Measurements from ENCODE around the gene U2AF2. TPM values are rescaled to one million over a fixed set of nuclear protein-coding genes. Genes with fewer than 3 reads are reported as not detected.
A peak's percentile ranks its signal among the peaks of the same experiment; 100 is the strongest.

U2AF2 gene
- total RNA-seq, 2 experiments from 2014 or later = 284 to 324 TPM

DNA sequence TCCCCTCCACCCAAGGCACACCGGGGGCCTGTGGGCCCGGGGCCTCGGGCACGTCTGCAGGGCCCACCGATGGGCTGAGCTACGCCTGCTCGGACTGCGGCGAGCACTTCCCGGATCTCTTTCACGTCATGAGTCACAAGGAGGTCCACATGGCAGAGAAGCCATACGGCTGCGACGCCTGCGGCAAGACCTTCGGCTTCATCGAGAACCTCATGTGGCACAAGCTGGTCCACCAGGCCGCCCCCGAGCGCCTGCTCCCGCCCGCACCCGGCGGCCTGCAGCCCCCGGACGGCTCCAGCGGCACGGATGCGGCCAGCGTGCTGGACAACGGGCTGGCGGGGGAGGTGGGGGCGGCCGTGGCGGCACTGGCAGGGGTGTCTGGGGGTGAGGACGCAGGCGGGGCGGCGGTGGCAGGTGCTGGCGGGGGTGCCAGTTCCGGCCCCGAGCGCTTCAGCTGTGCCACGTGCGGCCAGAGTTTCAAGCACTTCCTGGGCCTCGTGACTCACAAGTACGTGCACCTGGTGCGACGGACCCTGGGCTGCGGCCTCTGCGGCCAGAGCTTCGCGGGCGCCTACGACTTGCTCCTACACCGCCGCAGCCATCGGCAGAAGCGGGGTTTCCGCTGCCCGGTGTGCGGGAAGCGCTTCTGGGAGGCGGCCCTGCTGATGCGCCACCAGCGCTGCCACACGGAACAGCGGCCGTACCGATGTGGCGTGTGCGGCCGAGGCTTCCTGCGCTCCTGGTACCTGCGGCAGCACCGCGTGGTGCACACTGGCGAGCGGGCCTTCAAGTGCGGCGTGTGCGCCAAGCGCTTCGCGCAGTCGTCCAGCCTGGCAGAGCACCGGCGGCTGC lies 39.1 kb upstream of the U2AF2 start:
- ATAC-seq = no peak
- no peaks in the 10 kb centered on the region for H3K27me3 Mint-ChIP-seq
- H3K4me3 Mint-ChIP-seq = no peak overlapping the region
- H3K36me3 Mint-ChIP-seq = peaks cover 34% of the 10 kb centered on the region
- CTCF ChIA-PET = interaction anchor here (0.9 kb wide), 1 partner anchor 112 kb away, joined by 3 read pairs; no protein-coding TSS in a partner anchor
- DNase-seq = no peak
- no peaks in the 10 kb centered on the region for H3K9me3 Mint-ChIP-seq (ENCODE audit: low read depth)
- no peak overlapping the region for H3K27ac Mint-ChIP-seq
- peaks cover 16% of the 10 kb centered on the region for H3K4me1 Mint-ChIP-seq

DNA sequence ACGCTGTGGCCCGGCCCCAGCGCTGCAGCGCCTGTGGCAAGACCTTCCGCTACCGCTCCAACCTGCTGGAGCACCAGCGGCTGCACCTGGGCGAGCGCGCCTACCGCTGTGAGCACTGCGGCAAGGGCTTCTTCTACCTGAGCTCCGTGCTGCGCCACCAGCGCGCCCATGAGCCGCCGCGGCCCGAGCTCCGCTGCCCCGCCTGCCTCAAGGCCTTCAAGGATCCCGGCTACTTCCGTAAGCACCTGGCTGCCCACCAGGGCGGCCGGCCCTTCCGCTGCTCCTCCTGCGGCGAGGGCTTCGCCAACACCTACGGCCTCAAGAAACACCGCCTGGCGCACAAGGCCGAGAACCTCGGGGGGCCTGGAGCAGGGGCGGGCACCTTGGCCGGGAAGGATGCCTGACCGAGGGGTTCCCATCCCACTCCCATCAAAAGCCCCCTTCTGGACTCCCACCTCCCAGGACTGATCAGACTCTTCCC lies 38.4 kb upstream of the U2AF2 start:
- Mint-ChIP-seq H3K27me3 (no peaks in the 10 kb centered on the region), H3K27ac (no peak overlapping the region), H3K4me1 (peaks cover 23% of the 10 kb centered on the region), H3K9me3 (ENCODE audit: low read depth) (no peaks in the 10 kb centered on the region), H3K4me3 (no peak overlapping the region), H3K36me3 (peaks cover 34% of the 10 kb centered on the region)
- DNase-seq = no peak
- ATAC-seq = no peak
- CTCF ChIA-PET = interaction anchor here (0.5 kb wide), 1 partner anchor 52 kb away, joined by 5 read pairs; no protein-coding TSS in a partner anchor

DNA sequence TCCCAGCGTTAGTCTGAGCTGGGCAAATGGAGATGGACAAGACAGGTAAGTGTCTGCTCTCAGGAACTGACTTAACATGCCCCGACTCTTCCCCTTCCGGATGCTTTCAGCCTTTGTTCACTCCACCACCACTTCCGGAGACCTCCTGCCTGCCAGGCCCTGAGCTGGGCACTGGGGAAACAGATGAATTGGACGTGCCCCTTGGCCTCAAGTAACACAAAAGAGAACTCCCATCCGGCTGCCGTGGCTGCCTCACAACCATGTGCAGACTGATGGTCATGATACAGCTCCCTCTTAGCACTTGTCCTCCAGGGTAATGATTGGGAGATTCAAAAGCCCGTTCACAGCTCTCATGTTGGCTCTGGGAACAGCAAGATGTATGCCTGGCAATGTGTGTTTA lies 37.4 kb upstream of the U2AF2 start:
- no peak for ATAC-seq
- Mint-ChIP-seq H3K27me3 (no peaks in the 10 kb centered on the region), H3K36me3 (peaks cover 34% of the 10 kb centered on the region), H3K4me3 (no peak overlapping the region), H3K9me3 (ENCODE audit: low read depth) (no peaks in the 10 kb centered on the region), H3K4me1 (peaks cover 21% of the 10 kb centered on the region), H3K27ac (no peak overlapping the region)
- CTCF ChIA-PET = interaction anchor here (0.8 to 4.5 kb wide), 3 partner anchors 11 to 15 kb away, joined by 3 to 25 read pairs (median 4); partner anchors contain the start of gene ZNF865
- no peak for DNase-seq

- H3K27me3 Mint-ChIP-seq = no peaks in the 10 kb centered on the region
- no peak overlapping the region for H3K27ac Mint-ChIP-seq
- CTCF ChIA-PET = interaction anchor here (0.8 to 4.5 kb wide), 3 partner anchors 12 to 36 kb away, joined by 3 to 25 read pairs (median 4); partner anchors contain the start of genes U2AF2 and ZNF865
- H3K4me1 Mint-ChIP-seq = peaks cover 24% of the 10 kb centered on the region
- no peak overlapping the region for H3K4me3 Mint-ChIP-seq
- no peak for ATAC-seq
- H3K9me3 Mint-ChIP-seq (ENCODE audit: low read depth) = no peaks in the 10 kb centered on the region
- DNase-seq = no peak
- peaks cover 25% of the 10 kb centered on the region for H3K36me3 Mint-ChIP-seq
These were observed 36.4 kb upstream of the U2AF2 start for GRCh38 chr19:55618426-55618825.

- Mint-ChIP-seq H3K9me3 (ENCODE audit: low read depth) (no peaks in the 10 kb centered on the region), H3K4me1 (peaks cover 31% of the 10 kb centered on the region)
These were observed 35.5 kb upstream of the U2AF2 start for GRCh38 chr19:55619286-55619685.

DNA sequence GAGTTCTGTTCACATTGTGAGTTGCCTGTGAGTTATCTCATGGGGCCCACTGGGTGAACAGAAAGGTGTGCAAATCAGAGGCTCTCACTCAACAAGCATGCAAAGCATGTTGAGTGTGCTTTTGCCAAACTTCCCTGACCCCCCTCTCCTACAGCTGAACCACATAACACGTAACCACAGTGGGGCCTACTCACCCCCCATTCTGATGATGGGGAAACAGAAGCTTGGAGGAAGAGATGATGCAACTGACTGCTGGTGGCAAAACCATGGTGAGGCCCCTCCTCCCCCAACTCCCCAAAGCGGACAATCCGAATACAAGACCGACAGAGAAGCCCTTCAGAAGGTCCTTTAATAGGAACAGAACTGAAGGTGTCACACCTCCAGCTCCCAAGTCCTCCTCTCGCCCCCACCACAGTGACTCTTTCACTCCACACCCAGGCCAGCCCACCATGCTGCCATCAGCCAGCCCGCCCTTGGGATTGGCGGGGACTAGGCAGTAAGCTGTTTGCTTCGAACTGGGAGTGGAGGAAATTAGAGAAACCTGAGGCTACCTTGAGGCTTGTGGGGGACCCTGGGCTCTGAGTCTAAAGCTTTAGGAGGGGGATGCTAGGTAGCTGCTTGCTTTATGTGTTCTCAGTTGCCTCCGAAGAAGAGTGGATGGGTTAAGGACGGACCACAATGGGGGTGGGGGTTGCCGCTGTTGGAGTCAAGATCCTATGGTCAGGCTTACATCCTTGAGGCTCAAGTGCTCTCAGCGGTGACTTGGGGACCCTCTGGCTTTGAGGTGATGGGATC lies 34.2 kb upstream of the U2AF2 start:
- Mint-ChIP-seq H3K27ac (peak overlapping the region; percentile 67), H3K27me3 (no peaks in the 10 kb centered on the region), H3K4me1 (peaks cover 39% of the 10 kb centered on the region), H3K36me3 (peaks cover 20% of the 10 kb centered on the region), H3K4me3 (no peak overlapping the region), H3K9me3 (ENCODE audit: low read depth) (no peaks in the 10 kb centered on the region)
- ATAC-seq (no peak), DNase-seq (no peak)
- CTCF ChIA-PET = interaction anchor here (1.1 to 4.5 kb wide), 3 partner anchors 11 to 117 kb away, joined by 4 to 25 read pairs (median 18); partner anchors contain the start of gene ZNF865

More at GRCh38 chr19:55619286-55619685, 35.5 kb upstream of the U2AF2 start:
- ATAC-seq (no peak), DNase-seq (no peak)
- H3K4me3 Mint-ChIP-seq = no peak overlapping the region
- H3K36me3 Mint-ChIP-seq = peaks cover 22% of the 10 kb centered on the region
- H3K27me3 Mint-ChIP-seq = no peaks in the 10 kb centered on the region
- H3K27ac Mint-ChIP-seq = no peak overlapping the region
- CTCF ChIA-PET = interaction anchor here (0.8 to 4.5 kb wide), 3 partner anchors 13 to 103 kb away, joined by 4 to 25 read pairs (median 18); partner anchors contain the start of gene ZNF865

- H3K27ac Mint-ChIP-seq = peak overlapping the region; percentile 26
- DNase-seq (no peak), ATAC-seq (no peak)
- H3K4me1 Mint-ChIP-seq = peaks cover 45% of the 10 kb centered on the region
- H3K27me3 Mint-ChIP-seq = no peaks in the 10 kb centered on the region
- CTCF ChIA-PET = interaction anchor here (2.6 to 4.5 kb wide), 2 partner anchors 11 to 15 kb away, joined by 18 to 25 read pairs; partner anchors contain the start of gene ZNF865
- no peaks in the 10 kb centered on the region for H3K9me3 Mint-ChIP-seq (ENCODE audit: low read depth)
- peaks cover 20% of the 10 kb centered on the region for H3K36me3 Mint-ChIP-seq
- no peak overlapping the region for H3K4me3 Mint-ChIP-seq
These were observed 33.6 kb upstream of the U2AF2 start for GRCh38 chr19:55621205-55621672.

- ATAC-seq = no peak
- H3K36me3 Mint-ChIP-seq = peaks cover 17% of the 10 kb centered on the region
- no peak for DNase-seq
- no peaks in the 10 kb centered on the region for H3K9me3 Mint-ChIP-seq (ENCODE audit: low read depth)
- no peak overlapping the region for H3K27ac Mint-ChIP-seq
- no peak overlapping the region for H3K4me3 Mint-ChIP-seq
- H3K4me1 Mint-ChIP-seq = peaks cover 50% of the 10 kb centered on the region
- H3K27me3 Mint-ChIP-seq = peaks cover under 1% of the 10 kb centered on the region
- CTCF ChIA-PET = interaction anchor here (3.7 to 4.5 kb wide), 2 partner anchors 11 to 16 kb away, joined by 19 to 25 read pairs; partner anchors contain the start of gene ZNF865
These were observed 33.1 kb upstream of the U2AF2 start for GRCh38 chr19:55621673-55622231.

DNA sequence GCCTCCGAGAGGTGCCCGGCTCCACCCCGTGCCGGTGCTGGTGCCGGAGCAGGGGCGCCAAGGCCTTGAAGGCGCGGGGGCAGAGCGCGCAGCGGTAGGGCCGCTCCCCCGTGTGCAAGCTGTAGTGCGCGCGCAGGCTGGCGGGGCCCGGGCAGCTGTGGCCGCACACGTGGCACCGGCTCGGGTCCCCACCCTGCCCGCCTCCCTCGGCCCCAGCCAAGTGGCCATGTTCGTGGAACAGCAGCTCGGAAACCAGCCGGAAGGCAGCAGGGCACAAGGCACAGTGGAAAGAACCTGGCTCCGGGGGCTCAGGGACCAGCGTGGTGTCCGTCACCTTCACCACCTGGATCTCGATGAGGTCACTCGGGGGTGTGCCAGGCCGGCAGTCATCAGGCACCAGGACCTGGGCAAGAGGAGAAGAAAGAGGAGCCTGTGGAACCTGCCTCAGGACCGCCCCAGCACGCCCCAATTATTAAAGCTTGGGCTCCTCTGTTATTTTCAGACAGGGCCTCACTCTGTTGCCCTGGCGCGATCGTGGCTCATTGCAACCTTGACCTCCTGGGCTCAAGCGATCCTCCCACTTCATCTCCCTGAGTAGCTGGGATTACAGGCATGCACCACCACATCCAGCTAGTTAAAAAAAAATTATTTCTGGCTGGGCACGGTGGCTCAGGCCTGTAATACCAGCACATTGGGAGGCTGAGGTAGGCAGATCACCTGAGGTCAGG lies 32.4 kb upstream of the U2AF2 start:
- no peak overlapping the region for H3K4me3 Mint-ChIP-seq
- DNase-seq (no peak), ATAC-seq (no peak)
- H3K9me3 Mint-ChIP-seq (ENCODE audit: low read depth) = no peaks in the 10 kb centered on the region
- CTCF ChIA-PET = interaction anchor here (1.1 to 5.6 kb wide), 3 partner anchors 10 to 119 kb away, joined by 4 to 44 read pairs (median 19); partner anchors contain the start of gene ZNF865
- H3K27ac Mint-ChIP-seq = no peak overlapping the region
- H3K27me3 Mint-ChIP-seq = peaks cover 6% of the 10 kb centered on the region
- H3K36me3 Mint-ChIP-seq = peaks cover 15% of the 10 kb centered on the region
- H3K4me1 Mint-ChIP-seq = peaks cover 56% of the 10 kb centered on the region

DNA sequence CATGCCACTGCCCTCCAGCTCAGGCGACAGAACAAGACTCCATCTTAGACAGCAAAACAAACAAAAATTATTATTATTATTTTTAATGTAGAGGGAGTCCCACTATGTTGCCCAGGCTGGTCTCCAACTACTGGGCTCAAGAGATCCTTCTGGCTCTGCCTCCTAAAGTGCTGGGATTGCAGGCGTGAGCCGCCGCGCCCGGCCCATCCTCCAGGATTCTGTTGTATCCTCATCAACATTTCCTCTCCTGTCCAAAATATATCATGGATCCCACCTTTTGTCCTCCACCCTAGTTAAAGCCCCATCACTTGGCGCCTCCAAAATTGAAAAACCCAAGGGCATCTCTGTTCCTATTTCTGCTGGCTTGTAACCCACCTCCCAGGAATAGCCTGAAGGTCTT lies 31.7 kb upstream of the U2AF2 start:
- CTCF ChIA-PET = interaction anchor here (1.1 to 5.6 kb wide), 9 partner anchors 9 to 147 kb away, joined by 3 to 44 read pairs (median 7); partner anchors contain the start of genes FIZ1, ZNF524, ZNF628 and ZNF865
- peaks cover 11% of the 10 kb centered on the region for H3K36me3 Mint-ChIP-seq
- H3K4me3 Mint-ChIP-seq = no peak overlapping the region
- ATAC-seq = no peak
- no peak for DNase-seq
- no peak overlapping the region for H3K27ac Mint-ChIP-seq
- H3K9me3 Mint-ChIP-seq (ENCODE audit: low read depth) = no peaks in the 10 kb centered on the region
- peaks cover 59% of the 10 kb centered on the region for H3K4me1 Mint-ChIP-seq
- H3K27me3 Mint-ChIP-seq = peaks cover 9% of the 10 kb centered on the region

GRCh38 chr19:55623561-55623960 lies 31.3 kb upstream of the U2AF2 start:
- peak overlapping the region; percentile 77 for H3K4me3 Mint-ChIP-seq

More at GRCh38 chr19:55623561-55623960, 31.3 kb upstream of the U2AF2 start:
- peaks cover 11% of the 10 kb centered on the region for H3K36me3 Mint-ChIP-seq
- H3K27me3 Mint-ChIP-seq = peaks cover 10% of the 10 kb centered on the region
- no peak for ATAC-seq
- H3K9me3 Mint-ChIP-seq (ENCODE audit: low read depth) = no peaks in the 10 kb centered on the region
- DNase-seq = no peak
- CTCF ChIA-PET = interaction anchor here (1.2 to 5.6 kb wide), 9 partner anchors 9 to 156 kb away, joined by 3 to 44 read pairs (median 7); partner anchors contain the start of genes FIZ1, ZNF524, ZNF628 and ZNF865
- H3K27ac Mint-ChIP-seq = peak overlapping the region; percentile 46
- peaks cover 60% of the 10 kb centered on the region for H3K4me1 Mint-ChIP-seq

Measured in activated CD8-positive, alpha-beta memory T cell treated with anti-CD3 and anti-CD28 coated beads, Interleukin-2, amount 10 ng/mL, durations not matched to agents 7 days and 5 days (primary cell).